ENCODE measurements around the gene GPATCH2. TPM values are rescaled to one million over a fixed set of nuclear protein-coding genes. Genes with fewer than 3 reads are reported as not detected.

The GPATCH2 gene
- polyA plus RNA-seq, 1 of the 3 experiments (the other 2 are of a cell fraction), result 4.2 TPM

- H3K9me3 ChIP-seq, result no peaks in the 10 kb centered on the region
- H3F3A ChIP-seq (replicated peaks; ENCODE audit: insufficient read depth), result no peaks in the 10 kb centered on the region
- no peak overlapping the region for H3K27ac ChIP-seq (ENCODE audit: low read depth in 2 of 2, low read length in 1 of 2)
- H3K79me2 ChIP-seq (ENCODE audit: insufficient read depth), result no peaks in the 10 kb centered on the region
- no peak overlapping the region for H3K9ac ChIP-seq
- no peaks in the 10 kb centered on the region for H4K20me1 ChIP-seq (ENCODE audit: insufficient read depth)
- ChIA-PET CTCF (no interaction called here), POLR2A (no interaction called here)
- H3K4me1 ChIP-seq (ENCODE audit: control insufficient read depth in 1 of 2, insufficient read depth in 2 of 2, low read depth in 1 of 2, low read length in 1 of 2), result no peaks in the 10 kb centered on the region
- H3K9me2 ChIP-seq, result no peaks in the 10 kb centered on the region
- H3K27me3 ChIP-seq (ENCODE audit: insufficient read depth), result no peaks in the 10 kb centered on the region
- TF ChIP-seq MXI1 (IDR thresholded peaks at IDR 0.05; ENCODE audit: low read depth, low read length) (no peak), RXRA (IDR thresholded peaks at IDR 0.05; ENCODE audit: borderline replicate concordance, low read depth) (no peak), POLR2AphosphoS5 (IDR thresholded peaks at IDR 0.05; ENCODE audit: low read depth, low read length) (no peak), PBX3 (IDR thresholded peaks at IDR 0.05) (no peak), GABPA (IDR thresholded peaks at IDR 0.05; ENCODE audit: low read depth) (no peak), REST (IDR thresholded peaks at IDR 0.05; ENCODE audit: low read depth, low read length) (no peak), USF1 (IDR thresholded peaks at IDR 0.05; ENCODE audit: borderline replicate concordance, low read depth) (no peak), ELF1 (IDR thresholded peaks at IDR 0.05) (no peak), MAX (IDR thresholded peaks at IDR 0.05; ENCODE audit: low read depth) (no peak), TEAD4 (IDR thresholded peaks at IDR 0.05; ENCODE audit: borderline replicate concordance, insufficient read depth) (no peak), FOXM1 (IDR thresholded peaks at IDR 0.05; ENCODE audit: low read depth) (no peak), EP300 (IDR thresholded peaks at IDR 0.05; ENCODE audit: borderline replicate concordance in 1 of 2, low read depth in 1 of 2, low read length in 1 of 2) (no peak), CHD2 (IDR thresholded peaks at IDR 0.05; ENCODE audit: low read length, partially characterized antibody) (no peak), TCF12 (IDR thresholded peaks at IDR 0.05) (no peak), NRF1 (IDR thresholded peaks at IDR 0.05; ENCODE audit: low read depth, low read length) (no peak)
- H3K4me3 ChIP-seq (ENCODE audit: low read depth in 2 of 2, low read length in 1 of 2), result no peak overlapping the region
- no peak for DNase-seq
- no peak overlapping the region for H2AFZ ChIP-seq (ENCODE audit: low read depth)
- H3K4me2 ChIP-seq, result no peak overlapping the region
- no peaks in the 10 kb centered on the region for H3K36me3 ChIP-seq (replicated peaks in 1 of 2; ENCODE audit: control insufficient read depth in 1 of 2, insufficient read depth in 2 of 2, low read length in 1 of 2)
- 89% methylated on average over 13 of the region's 13 CpGs for WGBS (ENCODE audit: low lambda C conversion rate)
Observed at GRCh38 chr1:217647791-217648190, 16.9 kb upstream of the GPATCH2 start.
